NCI-H1048 (cell line): ENCODE results near the gene PXMP2.

Experiments
- DNase-seq: peaks from one replicate; lab custom pipeline; 2025; lab: John Stamatoyannopoulos, UW

The PXMP2 gene

DNA sequence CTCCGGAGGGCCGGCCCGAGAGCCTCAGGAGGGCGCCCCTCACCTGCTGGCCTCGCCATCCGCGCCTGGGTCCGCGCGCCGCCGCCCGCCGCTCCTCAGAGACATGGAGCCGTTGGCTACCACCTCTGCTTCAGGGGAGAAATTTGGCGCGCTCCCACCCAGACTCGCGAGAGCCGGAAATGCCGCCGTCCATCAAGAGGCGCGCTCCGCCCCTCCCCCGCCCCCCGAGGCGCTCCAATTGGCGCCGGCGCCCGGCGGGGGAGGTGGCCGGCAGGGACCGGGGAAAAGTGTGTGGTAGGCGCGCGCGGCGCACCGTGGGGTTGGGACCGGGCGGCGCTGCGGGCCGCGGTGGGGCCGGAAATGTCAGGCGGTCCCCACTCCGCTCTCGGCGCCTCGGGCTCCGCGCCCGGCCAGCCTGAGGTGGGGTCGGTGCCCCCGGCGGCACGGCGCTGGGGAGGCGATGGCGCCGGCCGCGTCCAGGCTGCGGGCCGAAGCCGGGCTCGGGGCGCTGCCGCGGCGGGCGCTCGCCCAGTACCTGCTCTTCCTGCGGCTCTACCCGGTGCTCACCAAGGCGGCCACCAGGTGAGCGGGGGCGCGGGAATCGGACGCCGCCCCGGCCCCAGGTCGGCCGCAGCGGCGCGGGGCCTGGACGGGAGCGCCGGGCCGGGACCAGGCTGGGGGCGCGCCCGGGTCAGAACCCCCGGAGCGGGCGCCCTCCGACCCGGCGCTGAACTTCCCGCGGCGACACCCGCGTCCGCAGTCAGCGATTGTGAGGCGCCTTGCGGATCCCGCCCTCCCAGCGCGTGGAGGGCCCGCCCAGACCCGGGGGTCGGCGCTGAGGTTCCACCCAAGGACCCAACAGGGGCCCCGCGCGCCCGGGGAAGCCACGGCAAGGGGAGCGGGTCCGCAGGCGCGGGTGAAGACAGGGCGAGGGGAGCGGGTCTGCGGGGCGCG lies at the start of gene PXMP2, which contains the start of gene POLE:
Gene PXMP2 (plus strand): TSS at position 377 of the 954 bp plus-strand sequence. CDS start 84 bp downstream, at position 461.
Gene POLE (minus strand): TSS at position 132 of the 954 bp plus-strand sequence. CDS start 27 bp downstream, at position 105.
- peak; percentile 92 for DNase-seq

GRCh38 chr12:132637811-132638210 lies 49.6 kb upstream of the PXMP2 start:
- DNase-seq = no peak

- DNase-seq = no peak
These were observed 48.6 kb upstream of the PXMP2 start for GRCh38 chr12:132638541-132639408.

DNA sequence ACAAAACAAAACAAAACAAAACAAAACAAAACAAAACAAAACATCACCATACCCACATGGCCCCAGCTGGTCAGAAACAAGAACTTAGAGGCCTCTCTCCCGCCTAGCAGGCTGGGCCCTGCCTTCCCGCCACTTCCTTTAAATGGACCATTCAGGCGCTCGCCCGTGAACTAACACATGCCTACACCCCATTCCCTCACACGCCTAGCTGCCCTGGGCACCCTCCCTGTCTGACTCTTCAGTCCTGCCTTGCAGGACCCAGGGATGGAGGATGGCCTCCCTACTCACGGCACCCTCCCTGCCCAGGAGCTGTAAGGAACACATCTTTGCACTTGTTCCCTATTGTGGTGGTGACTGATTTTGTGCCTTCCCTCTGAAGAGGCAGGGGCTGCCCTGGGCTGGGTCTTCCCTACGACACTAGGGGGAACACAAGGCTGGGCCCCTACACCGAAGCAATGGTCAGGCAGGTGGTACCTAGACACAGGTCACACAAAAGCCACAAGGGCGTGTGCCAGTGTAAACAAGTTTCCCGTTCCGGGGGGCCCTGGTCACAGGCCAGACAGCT lies 47.3 kb upstream of the PXMP2 start:
- DNase-seq = no peak

- no peak for DNase-seq
These were observed 46.5 kb upstream of the PXMP2 start for GRCh38 chr12:132640936-132641335.

DNA sequence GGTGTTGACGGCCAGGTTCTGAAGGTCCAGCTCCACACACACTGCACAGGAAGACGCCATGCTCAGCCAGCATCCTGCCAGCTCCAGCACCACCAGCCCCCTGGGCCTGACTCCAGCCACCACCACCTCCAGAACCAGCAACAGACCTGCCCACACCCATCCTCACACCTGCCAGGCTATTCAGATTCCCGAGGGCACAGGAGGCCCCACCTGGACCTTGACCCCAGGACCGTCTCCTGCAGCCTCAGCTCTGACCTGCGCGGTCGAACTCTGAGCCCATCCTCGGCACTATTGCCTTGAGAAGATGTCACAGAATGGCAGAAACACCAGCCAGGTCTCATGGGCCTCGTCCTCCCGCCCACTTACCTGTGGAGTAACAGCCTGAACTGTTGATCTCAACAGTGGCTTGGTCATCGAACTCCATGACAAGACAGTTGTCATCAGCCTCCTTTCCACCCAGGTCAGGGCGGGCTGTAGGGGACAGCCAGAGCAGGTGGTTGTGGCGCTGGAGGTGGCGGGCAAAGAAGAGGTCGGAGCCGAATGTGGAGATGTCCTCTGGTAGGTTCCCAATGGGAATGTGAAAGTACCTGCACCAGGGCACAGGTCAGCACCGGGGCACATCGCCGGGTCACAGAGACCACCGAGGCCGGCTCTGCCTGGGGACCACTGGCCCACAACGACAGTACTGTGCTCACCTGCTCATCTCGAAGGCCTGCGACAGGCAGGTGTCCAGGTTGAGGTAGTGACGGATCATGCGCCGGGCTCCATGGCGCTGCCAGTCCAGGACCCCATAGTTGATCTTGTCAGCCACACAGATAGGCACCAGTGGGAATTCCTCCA lies 45.4 kb upstream of the PXMP2 start:
- DNase-seq = no peak

DNA sequence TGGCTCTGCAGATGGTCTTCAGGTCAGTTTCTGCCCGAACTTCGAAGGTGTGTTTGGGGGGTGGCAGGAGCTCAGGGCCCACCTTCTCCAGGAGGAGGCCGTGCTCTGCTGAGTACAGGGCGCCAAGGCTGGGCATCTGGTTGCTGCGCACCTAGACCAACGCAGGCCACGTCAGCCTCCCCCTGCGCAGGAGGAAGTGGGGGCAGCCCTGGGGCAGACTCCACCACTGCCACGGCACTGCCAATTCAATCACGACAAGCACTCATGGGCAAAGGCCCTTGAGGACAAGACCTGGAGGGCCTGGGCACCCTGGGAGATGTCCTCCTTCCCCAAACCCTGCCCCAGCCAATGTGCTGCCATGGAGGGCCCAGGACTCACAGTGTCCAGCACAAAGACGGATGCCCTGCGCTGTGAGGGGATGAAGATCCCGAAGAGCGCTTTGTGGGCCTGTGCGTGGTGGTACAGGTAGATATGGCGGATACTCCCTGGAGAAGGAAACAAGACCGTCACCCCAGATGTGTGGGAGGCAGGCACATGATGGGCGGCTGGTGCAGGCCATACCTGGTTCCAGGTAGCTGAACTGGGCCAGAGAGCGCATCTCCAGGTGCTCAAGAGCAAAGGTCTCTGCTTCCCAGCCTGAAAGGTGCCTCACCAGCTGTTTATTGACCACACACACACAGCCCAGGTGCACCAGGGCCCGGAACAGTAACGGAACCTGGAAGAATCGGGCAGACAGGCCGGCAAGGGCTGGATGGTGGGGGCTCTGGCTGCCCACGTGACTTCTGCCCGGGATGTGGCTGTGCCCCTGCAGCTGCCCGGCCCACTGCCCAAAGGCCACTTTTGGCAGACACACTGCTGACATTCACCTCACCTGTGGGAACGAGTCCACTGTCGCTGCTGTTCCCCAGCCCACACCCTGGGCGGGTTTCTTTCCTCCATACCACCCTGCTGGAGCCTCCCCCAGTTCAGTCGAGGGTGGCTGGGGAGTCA lies 44.2 kb upstream of the PXMP2 start:
- no peak for DNase-seq

GRCh38 chr12:132646850-132647249 lies 40.5 kb upstream of the PXMP2 start:
- DNase-seq = no peak

GRCh38 chr12:132647858-132648257 lies 39.5 kb upstream of the PXMP2 start:
- no peak for DNase-seq

DNA sequence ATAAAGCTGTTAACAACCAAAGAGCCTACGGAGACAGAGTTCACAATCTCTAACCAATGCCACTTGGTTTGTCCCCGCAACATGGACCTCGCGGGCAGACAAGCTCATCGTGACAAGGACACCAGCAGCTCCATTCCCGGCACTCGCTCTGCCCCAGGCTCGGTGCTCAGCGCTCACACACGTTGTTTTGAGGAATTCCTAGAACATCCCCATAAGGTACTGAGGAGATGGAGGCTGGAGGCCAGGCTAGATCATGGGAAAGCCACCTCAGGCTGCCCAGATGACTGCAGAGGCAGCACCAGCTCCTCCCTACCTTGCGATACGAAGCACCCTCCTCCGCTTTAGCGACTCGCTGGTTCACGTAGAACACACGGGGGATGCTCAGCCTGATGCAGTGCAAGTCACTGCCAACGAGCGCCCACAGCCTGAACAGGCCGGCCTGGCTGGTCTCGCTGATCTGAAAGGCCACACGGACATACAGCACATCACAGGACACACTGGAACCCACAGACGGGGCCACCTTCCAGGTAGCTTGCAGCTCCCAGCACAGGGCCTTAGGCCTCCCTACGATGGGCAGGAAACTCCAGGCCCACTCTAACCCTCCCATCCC lies 38.7 kb upstream of the PXMP2 start:
- no peak for DNase-seq

GRCh38 chr12:132649226-132649945 lies 38.0 kb upstream of the PXMP2 start:
- DNase-seq = no peak

- no peak for DNase-seq
These were observed 35.8 kb upstream of the PXMP2 start for GRCh38 chr12:132651444-132652100.

DNA sequence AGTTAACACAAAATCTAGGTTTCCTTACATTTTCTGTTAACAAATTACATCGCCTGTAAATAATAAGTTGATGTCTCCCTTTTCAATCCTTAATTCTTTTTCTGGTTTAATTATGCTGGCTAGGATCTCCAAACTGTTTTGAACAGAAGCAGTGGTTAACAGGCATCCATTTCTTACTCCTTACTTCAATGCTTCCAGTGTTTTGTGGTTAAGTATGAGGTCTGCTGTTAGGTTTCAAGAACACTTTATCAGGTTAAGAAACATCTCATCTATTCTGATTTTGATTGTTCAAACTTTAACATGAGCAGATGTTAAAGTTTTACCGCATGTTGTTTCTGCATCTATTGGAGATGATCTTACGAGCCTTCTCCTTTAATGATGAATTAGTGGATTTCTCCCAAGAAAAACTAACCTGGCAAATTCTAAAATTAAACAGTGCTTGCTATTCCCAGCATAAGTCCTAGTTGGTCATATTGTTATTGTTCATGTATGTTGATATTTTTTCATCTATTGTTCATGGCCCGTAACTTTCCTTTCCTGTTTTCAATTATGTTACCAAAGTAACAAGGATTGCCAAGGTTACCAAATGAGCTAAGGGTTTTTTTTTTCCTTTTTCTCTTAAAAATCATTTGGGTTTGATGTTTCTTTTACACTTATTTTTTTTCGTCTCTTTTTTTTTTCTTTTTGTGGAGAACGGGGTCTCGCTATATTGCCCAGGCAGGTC lies 33.7 kb upstream of the PXMP2 start:
- no peak for DNase-seq

- DNase-seq = no peak
These were observed 30.2 kb upstream of the PXMP2 start for GRCh38 chr12:132657004-132657727.

- no peak for DNase-seq
These were observed 29.1 kb upstream of the PXMP2 start for GRCh38 chr12:132658149-132658894.

- no peak for DNase-seq
These were observed 28.2 kb upstream of the PXMP2 start for GRCh38 chr12:132659146-132659545.
